NB4 (cell line): ENCODE measurements around the gene MUCL3.

ENCODE experiments used
- POLR2A ChIP-seq: IDR thresholded peaks from 2 replicates; pipeline ENCODE4 v1.6.1; 2011; ENCODE audit warnings: mild to moderate bottlenecking; ENCODE audit not compliant: insufficient read length; ENCODE audit errors: extremely low read depth
- TF ChIP-seq, protein P1 (sequence below): IDR thresholded peaks from one replicate; pipeline ENCODE4 v1.5.1; 2012; ENCODE audit warnings: low read depth, low read length

DNA sequence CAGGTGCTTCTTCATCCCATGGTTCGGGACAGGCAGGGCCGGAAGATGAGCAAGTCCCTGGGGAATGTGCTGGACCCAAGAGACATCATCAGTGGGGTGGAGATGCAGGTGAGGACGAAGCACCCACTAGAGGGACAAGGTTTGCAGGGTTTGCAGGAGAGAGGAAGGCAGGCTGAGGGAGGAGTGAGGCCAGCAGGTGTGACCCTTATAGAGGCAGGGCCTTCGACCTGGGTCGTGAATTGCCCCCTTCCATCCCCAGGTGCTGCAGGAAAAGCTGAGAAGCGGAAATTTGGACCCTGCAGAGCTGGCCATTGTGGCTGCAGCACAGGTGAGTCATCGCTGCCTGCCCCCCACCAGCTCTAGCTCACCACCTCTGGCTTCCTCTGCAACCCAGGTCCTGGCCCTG, 18.3 kb upstream of the MUCL3 start:
- TF ChIP-seq, protein P1, sequence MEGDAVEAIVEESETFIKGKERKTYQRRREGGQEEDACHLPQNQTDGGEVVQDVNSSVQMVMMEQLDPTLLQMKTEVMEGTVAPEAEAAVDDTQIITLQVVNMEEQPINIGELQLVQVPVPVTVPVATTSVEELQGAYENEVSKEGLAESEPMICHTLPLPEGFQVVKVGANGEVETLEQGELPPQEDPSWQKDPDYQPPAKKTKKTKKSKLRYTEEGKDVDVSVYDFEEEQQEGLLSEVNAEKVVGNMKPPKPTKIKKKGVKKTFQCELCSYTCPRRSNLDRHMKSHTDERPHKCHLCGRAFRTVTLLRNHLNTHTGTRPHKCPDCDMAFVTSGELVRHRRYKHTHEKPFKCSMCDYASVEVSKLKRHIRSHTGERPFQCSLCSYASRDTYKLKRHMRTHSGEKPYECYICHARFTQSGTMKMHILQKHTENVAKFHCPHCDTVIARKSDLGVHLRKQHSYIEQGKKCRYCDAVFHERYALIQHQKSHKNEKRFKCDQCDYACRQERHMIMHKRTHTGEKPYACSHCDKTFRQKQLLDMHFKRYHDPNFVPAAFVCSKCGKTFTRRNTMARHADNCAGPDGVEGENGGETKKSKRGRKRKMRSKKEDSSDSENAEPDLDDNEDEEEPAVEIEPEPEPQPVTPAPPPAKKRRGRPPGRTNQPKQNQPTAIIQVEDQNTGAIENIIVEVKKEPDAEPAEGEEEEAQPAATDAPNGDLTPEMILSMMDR: no peak
- no peak for TF ChIP-seq POLR2A
